NOMO-1 (cell line): ENCODE measurements around the gene SMG6.
"Not testable (repeated sequence)": the region's sequence is repeated elsewhere in the genome, so short reads cannot be mapped to it uniquely, and the experiment has no call there.

Source experiments
- DNase-seq, 2 experiments: peaks; one replicate each; lab custom pipeline; 2025; ENCODE audit not compliant: unreplicated experiment in 2 of 2; lab: John Stamatoyannopoulos, UW

Gene SMG6

DNA sequence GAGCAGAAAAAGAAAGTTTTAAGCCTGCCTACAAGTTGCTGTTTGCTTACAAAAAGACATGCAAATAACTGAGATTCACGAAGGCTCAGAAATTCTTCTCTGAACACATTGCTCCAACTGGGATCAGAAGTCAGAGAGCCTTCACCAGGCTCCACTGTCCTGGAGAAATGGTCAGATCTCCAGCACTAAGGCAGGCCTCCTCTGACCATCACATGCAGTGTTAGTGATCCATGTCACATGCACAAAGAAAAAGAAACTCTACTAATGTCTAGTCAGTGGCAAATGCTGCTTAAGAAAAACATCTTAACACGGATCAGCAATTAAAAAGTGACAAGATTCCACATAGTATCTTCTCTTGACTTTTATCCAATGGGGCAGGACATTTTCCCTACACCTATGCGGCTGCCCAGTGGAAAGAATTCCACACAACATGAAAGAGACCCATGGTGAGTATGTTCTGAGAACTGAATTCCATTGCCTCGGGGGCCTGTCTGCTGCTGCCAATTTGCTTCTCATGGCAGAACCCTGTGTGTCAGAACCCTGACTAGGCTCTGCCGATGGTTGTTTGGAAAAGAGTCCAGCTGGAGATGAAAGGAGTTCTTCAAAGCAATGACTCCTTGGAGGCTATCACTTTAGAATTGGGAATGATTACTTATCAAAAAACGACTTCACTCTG lies 152.1 kb downstream of the SMG6 start:
- DNase-seq: no peak

DNA sequence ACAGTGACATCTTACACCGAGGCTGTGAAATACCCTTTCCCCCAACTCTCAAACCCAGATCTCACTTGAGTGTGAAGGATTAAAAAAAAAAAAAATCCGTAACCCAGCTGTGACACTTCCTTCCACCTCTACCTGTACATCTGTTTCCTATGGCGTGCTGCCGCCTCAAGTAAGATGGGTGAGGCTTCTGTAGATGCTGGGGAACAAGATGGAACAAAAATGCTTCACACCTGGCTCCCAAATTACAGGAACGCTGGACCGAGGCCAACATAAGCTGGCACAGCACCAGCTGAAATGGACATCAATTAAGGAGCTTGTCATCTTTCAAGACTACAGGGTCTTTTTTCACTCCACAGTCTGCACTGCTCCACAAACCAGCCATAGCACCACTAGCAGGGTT lies 152.8 kb downstream of the SMG6 start:
- DNase-seq: no peak

GRCh38 chr17:2149934-2150333 lies 153.7 kb downstream of the SMG6 start:
- no peak for DNase-seq

DNA sequence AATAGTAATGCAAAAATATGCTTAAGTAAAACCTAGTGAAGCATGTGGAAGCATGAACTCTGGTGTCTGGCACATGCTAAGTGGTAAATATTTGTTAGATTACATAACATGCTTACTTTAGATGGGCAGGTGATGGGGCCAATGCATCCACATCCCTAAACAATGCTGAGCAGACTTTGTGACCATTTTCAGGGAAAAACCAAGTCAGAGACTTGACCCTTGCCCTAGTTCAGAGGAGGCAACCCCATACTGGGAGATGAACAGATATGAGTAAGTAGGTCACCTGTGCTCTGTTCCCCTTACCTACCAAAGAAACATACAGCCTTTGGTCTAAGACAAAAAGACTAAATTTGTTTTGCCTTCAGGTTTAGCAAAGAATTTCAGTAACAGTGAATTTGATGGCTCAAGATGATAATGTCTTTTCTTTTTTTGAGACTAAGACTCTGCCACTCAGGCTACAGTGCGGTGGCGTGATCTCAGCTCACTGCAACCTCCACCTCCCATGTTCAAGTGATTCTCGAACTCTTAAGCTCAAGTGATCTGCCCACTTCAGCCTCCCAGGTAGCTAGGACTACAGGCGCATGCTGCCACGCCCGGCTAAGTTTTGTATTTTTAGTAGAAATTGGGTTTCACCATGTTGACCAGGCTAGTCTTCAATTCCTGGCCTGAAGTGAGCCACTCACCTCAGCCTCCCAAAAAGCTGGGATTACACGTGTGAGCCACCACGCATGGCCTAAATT lies 157.3 kb downstream of the SMG6 start:
- no peak for DNase-seq

DNA sequence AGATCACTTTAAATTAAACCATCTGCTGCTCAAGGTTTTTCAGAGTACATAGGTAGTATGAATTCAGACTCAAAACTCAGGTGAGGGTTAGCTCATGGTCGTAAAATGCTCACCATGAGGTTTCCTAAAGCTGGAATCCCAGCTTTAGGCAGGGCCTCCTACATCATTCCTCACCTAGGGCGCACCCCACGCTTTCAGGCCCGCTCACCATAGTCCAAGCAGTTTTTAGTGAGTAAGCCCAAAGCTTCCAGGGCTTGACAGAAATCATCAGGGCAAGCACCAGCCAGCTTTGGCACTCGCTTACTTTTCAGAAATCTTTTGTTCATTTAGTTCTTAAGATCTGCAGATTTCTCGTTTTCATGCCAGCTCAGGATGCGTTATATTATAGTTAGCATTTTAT lies 158.9 kb downstream of the SMG6 start:
- DNase-seq: no peak

DNA sequence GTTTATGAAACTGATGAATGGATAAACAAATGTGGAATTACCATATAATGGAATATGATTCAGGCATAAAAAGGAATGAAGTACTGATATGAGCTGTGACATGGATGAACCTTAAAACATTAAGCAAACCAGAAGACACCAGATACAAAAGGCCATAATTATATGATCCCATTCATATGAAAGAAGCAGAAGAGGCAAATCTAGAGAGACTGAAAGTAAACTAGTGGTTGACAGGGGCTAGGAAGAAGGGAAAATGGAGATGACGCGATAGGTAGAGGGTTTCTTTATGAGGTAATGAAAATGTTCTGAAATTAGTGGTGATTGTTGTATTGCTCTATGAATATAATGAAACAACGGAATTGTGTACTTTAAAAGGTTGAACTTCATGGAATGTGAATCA lies 160.3 kb downstream of the SMG6 start:
- DNase-seq: no peak

GRCh38 chr17:2142682-2143081 lies 160.9 kb downstream of the SMG6 start:
- DNase-seq: not testable (repeated sequence)

- DNase-seq: no peak
Measured at GRCh38 chr17:2140683-2141082, 162.9 kb downstream of the SMG6 start.

- DNase-seq: no peak
Measured at GRCh38 chr17:2138761-2139160, 164.8 kb downstream of the SMG6 start.

GRCh38 chr17:2138318-2138717 lies 165.3 kb downstream of the SMG6 start:
- DNase-seq: peak in 1 of 2 experiments; percentile 30

DNA sequence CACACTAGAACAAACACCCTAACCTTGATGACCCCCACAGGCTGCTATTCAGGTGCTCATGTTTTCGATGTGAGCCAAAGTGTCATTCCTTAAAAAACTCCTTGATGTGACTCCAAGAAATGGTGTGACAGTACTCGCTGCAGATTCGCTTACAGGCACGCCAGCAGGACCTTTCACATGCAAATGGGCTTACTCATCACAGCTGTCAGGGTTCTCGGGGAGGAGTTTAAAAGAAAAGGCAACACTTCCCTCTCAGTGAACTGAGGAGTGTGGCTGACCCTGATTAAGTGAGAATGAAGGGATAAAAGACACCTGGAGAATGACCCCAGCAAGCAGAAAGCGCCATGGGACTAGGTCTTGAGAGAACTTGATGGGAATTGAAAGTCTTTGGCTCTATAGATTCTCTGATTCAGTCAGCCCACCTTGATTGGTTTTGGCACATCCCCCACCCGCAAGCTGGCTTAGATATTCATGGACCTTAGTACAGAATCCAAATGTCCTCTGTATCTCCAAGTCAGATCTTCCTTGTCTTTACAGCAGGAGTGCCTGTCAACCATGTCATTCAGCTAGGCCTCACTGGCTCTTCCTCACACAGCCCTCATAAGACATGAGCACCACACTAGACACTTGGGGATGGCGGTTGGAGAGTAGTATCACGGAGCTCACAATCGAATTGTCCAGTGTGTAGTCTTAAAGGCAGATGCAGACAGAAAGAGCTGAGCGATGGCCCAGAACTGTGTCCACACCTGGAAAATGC lies 166.1 kb downstream of the SMG6 start:
- peak in 1 of 2 experiments; percentile 51 for DNase-seq

DNA sequence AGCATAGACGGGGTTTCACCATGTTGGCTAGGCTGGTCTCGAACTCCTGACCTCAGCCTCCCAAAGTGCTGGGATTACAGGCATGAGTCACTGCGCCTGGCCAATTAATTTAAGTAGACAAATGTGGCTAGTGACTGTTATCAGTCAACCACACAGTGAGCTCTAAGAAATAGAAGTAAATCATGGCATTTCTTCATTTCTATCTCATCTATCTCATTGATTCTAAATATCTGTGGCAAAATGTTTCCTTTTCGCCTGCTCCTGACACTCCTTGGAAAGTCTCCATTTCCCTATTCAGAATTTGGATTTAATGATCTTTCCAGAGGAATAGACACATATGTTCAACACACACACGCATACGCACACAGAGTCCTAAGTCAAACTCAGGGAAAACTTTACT lies 167.3 kb downstream of the SMG6 start:
- no peak for DNase-seq

DNA sequence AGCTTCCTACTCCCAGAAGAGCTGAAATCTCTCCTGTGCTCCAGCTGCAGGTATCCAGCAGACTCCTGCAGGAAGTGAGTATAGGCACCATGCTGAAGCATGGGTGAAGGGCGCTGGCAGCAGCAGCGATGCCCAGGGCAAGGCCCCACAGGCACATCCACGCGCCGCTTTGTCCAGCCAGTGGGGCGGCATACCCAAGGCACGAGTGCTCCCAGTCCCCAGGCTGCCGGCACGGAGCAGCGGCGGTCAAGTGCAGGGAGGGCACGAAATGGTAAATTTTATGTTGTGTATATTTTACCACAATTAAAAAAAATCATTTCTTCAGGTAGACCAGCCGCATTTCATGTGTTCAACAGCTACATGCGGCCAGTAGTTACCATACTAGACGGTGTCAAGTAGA lies 175.6 kb downstream of the SMG6 start:
- no peak for DNase-seq

DNA sequence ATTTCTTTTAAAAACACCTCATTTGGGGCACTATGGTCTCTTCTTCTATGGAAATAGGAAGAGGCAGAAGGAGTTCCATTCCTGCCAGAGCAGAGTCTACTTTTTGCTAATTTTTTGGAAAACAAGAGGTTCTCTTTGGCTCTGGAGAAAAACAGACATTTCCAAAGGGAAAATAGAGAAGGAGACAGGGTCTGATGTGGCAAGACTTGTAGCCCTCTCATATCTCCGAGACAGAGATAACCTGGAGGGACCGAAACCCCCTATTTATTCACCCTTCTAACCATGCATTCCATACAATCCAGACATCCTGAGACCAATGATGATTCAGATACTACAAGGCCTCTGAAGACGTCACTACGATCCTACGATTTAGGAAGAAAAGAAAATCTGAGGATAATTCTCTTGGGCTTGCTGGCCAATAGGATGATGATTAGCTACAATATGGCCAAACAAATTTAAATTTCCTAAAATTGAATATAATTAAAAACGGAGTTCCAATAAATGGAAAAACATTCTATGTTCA lies 178.5 kb downstream of the SMG6 start:
- no peak for DNase-seq

DNA sequence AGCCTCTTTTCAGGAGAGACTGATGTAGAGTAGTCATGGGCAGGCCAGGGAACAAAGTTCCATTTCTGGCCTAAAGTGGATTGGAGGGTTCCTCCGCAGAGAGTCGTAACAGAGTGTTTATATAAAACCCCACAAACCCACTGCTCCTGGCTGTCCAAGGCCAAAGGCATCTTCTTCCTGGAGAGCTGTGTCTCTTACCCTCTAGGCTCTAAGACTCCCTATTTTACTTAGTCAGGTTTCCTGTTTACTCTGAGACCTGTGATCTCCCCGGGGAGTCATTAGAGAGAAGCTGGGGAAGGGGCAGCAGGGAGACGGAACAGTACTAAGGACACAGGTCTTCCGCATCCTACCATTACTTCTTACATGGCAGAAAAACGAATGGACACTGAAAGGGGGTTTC lies 179.2 kb downstream of the SMG6 start:
- DNase-seq: no peak

GRCh38 chr17:2123375-2124251 lies 180.0 kb downstream of the SMG6 start:
- DNase-seq: peak; percentile 68 to 86

GRCh38 chr17:2122641-2123302 lies 180.8 kb downstream of the SMG6 start:
- DNase-seq: peak; percentile 63 to 66

DNA sequence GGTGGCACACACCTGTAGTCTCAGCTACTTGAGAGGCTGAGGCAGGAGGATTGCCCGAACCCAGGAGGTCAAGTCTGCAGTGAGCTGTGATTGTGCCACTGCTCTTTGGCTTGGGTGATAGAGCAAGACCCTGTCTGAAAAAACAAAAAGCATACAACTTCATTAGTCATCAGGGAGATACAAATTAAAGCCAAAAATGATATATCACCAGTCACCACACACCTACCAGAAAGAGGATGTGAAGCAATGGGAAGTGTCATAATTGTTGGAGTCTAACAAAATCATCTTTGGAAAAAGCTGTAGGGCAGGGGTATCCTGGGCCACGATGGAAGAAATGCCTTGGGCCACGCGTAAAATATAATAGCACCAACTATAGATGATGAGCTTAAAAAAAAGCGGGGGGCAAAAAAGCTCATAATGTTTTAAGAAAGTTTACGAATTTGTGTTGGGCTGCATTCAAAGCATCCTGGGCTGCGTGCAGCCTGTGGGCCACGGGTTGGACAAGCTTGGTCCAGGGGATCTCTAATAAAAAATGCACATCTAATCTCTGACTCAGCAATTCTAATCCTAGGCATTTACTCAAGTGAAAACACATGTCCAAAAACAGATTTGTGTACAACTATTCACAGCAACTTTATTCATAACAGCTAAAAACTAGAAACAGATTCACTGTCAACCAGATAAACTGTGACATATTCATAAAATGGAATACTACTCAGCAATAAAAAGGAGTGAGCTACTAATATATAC lies 182.8 kb downstream of the SMG6 start:
- DNase-seq: peak; percentile 59 to 87

- no peak for DNase-seq
Measured at GRCh38 chr17:2113279-2113622, 190.3 kb downstream of the SMG6 start.
